A549 treated with GW870086 at 1 μM for 4 hours (cell line): ENCODE results near the gene TSPAN31. TPM values are rescaled to one million over a fixed set of nuclear protein-coding genes. Genes with fewer than 3 reads are reported as not detected.

Experiments used
- total RNA-seq: library from RNA; stranded (reverse); fragments of 200-300 nt; extraction: Qiagen RNA extraction; gene quantifications from 5 replicates; pipeline ENCODE4 v1.2.3, GENCODE V29; 2022; ENCODE audit warnings: low read depth

TSPAN31 gene
- 15.5 to 19.6 TPM (median 17.2 TPM) in 5 replicates for total RNA-seq

GRCh38 chr12:57744777-57745484 lies at the start of gene TSPAN31:
Gene TSPAN31 (plus strand): TSS chr12:57745039. CDS start chr12:57745155, 116 bp downstream.

GRCh38 chr12:57738661-57739237 lies 6.1 kb upstream of the TSPAN31 start, which contains the start of gene AGAP2:
Gene AGAP2 (minus strand): TSS chr12:57738742. CDS start chr12:57738246, 496 bp downstream.

GRCh38 chr12:57751788-57752667 lies 7.2 kb downstream of the TSPAN31 start, which contains the start of gene CDK4:
Gene CDK4 (minus strand): TSS chr12:57752310. CDS start chr12:57751717, 593 bp downstream.

GRCh38 chr12:57754411-57755193 lies 9.8 kb downstream of the TSPAN31 start, which contains the start of gene MARCHF9:
Gene MARCHF9 (plus strand): TSS chr12:57755103. CDS start chr12:57755529, 426 bp downstream.

GRCh38 chr12:57766464-57767304 lies 21.8 kb downstream of the TSPAN31 start, which contains the start of gene CYP27B1:
Gene CYP27B1 (minus strand): TSS chr12:57767078. CDS start chr12:57767041, 37 bp downstream.

GRCh38 chr12:57771873-57772428 lies 27.1 kb downstream of the TSPAN31 start, which contains the start of gene METTL1:
Gene METTL1 (minus strand): TSS chr12:57772105. CDS start chr12:57772083, 22 bp downstream.

GRCh38 chr12:57772429-57773322 lies 27.8 kb downstream of the TSPAN31 start, which contains the start of gene EEF1AKMT3:
Gene EEF1AKMT3 (plus strand): TSS chr12:57772614. CDS start chr12:57772725, 111 bp downstream.

GRCh38 chr12:57782608-57783465 lies 38.0 kb downstream of the TSPAN31 start, which contains the start of gene TSFM:
Gene TSFM (plus strand): TSS chr12:57782787. CDS start chr12:57782802, 15 bp downstream.

Other genes starting within 250 kb of the TSPAN31 start
- gene DDIT3, start 224.5 kb upstream of the TSPAN31 start, total RNA-seq: 24.1 to 32.1 TPM (median 29.9 TPM) in 5 replicates
- 17.2 to 28.7 TPM (median 25.5 TPM) in 5 replicates for gene MBD6, start 222.2 kb upstream of the TSPAN31 start, total RNA-seq
- gene DCTN2, start 197.8 kb upstream of the TSPAN31 start, total RNA-seq: 105 to 158 TPM (median 121 TPM) in 5 replicates
- gene KIF5A, start 195.0 kb upstream of the TSPAN31 start, total RNA-seq: 0.19 to 0.48 TPM (median 0.29 TPM) in 5 replicates
- gene PIP4K2C, start 153.8 kb upstream of the TSPAN31 start, total RNA-seq: 40.5 to 45.1 TPM (median 43.9 TPM) in 5 replicates
- gene DTX3, start 140.2 kb upstream of the TSPAN31 start, total RNA-seq: 16.4 to 18.8 TPM (median 18.7 TPM) in 5 replicates
- 4.2 to 6.2 TPM (median 5.7 TPM) in 5 replicates for gene ARHGEF25, start 133.6 kb upstream of the TSPAN31 start, total RNA-seq
- 34.5 to 48.1 TPM (median 42.6 TPM) in 5 replicates for gene B4GALNT1, start 111.8 kb upstream of the TSPAN31 start, total RNA-seq
- gene OS9, start 50.9 kb upstream of the TSPAN31 start, total RNA-seq: 110 to 118 TPM (median 113 TPM) in 5 replicates
- gene AGAP2, start 6.3 kb upstream of the TSPAN31 start, total RNA-seq: 0.03 to 0.16 TPM (median 0.14 TPM) in 4 of 5 replicates, not detected in the other
- gene CDK4, start 7.3 kb downstream of the TSPAN31 start, total RNA-seq: 237 to 291 TPM (median 246 TPM) in 5 replicates
- gene MARCHF9, start 10.1 kb downstream of the TSPAN31 start, total RNA-seq: 5.5 to 7.7 TPM (median 6.9 TPM) in 5 replicates
- gene CYP27B1, start 22.0 kb downstream of the TSPAN31 start, total RNA-seq: 1.7 to 2.4 TPM (median 2.2 TPM) in 5 replicates
- gene METTL1, start 27.1 kb downstream of the TSPAN31 start, total RNA-seq: 47.0 to 58.3 TPM (median 51.6 TPM) in 5 replicates
- 4.8 to 6.8 TPM (median 5.0 TPM) in 5 replicates for gene EEF1AKMT3, start 27.6 kb downstream of the TSPAN31 start, total RNA-seq
- 64.0 to 86.3 TPM (median 72.3 TPM) in 5 replicates for gene TSFM, start 37.7 kb downstream of the TSPAN31 start, total RNA-seq
- gene AVIL, start 73.7 kb downstream of the TSPAN31 start, total RNA-seq: 0.39 to 0.67 TPM (median 0.62 TPM) in 5 replicates
- gene CTDSP2, start 101.7 kb downstream of the TSPAN31 start, total RNA-seq: 36.8 to 50.5 TPM (median 46.0 TPM) in 5 replicates
- 3.7 to 6.4 TPM (median 4.9 TPM) in 5 replicates for gene ATP23, start 196.5 kb downstream of the TSPAN31 start, total RNA-seq